ENCODE results near the gene SPPL3.

DNA sequence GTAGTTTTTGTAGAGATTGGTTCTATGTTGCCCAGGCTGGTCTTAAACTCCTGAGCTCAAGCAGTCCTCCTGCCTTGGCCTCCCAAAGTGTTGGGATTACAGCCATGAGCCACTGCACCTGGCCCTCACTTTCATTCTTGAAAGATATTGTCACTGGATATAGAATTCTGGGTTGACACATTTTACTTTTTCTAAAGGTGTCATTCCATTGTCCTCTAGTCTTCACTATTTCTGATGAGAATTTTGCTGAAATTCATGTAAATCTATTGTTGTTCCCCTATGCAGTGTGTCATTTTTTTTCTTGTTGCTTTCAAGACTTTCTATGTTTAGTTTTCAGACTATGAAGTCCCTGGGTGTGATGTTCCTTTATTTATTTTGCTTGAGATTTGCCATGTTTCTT, 149.4 kb downstream of the SPPL3 start:
- no peak for TF ChIP-seq POLR2AphosphoS5 (IDR thresholded peaks at IDR 0.05; ENCODE audit: borderline replicate concordance, low read depth, low read length)
- TF ChIP-seq EZH2 (IDR thresholded peaks at IDR 0.05) = no peak

All from SK-N-MC (cell line).